ENCODE data around the gene PLCG2. TPM values are rescaled to one million over a fixed set of nuclear protein-coding genes. Genes with fewer than 3 reads are reported as not detected.

Gene PLCG2
- polyA plus RNA-seq, 3 donors: 19.5 to 47.4 (median 35.5) TPM

- Histone ChIP-seq H3K4me3 (replicated peaks in 1 of 3; ENCODE audit: low read depth in 2 of 3, low read length in 3 of 3) (no peak overlapping the region), H3K9me3 (replicated peaks in 1 of 2; ENCODE audit: control insufficient read depth in 1 of 2, insufficient read depth in 1 of 2, low read length in 2 of 2) (no peaks in the 10 kb centered on the region), H3K9ac (ENCODE audit: insufficient read depth, low read length, poor library complexity, severe bottlenecking) (no peak overlapping the region), H3K79me2 (ENCODE audit: insufficient read depth, low read length) (peaks cover 88% of the 10 kb centered on the region), H2AFZ (ENCODE audit: insufficient read depth, low read depth, low read length, poor library complexity, severe bottlenecking) (no peak overlapping the region), H3K27me3 (ENCODE audit: control insufficient read depth in 2 of 2, insufficient read depth in 2 of 2, low read length in 2 of 2) (no peaks in the 10 kb centered on the region), H3K36me3 (replicated peaks in 1 of 2; ENCODE audit: control insufficient read depth in 1 of 2, insufficient read depth in 2 of 2, low read length in 2 of 2) (peaks cover 0 to 10% of the 10 kb centered on the region in 2 donors), H3K4me1 (ENCODE audit: control insufficient read depth in 1 of 2, insufficient read depth in 2 of 2, low read length in 2 of 2) (peaks cover 45 to 69% of the 10 kb centered on the region in 2 donors), H3K27ac (ENCODE audit: low read depth in 1 of 2, low read length in 2 of 2) (peak overlapping the region in 1 of 2 donors; percentile 42), H3K4me2 (replicated peaks; ENCODE audit: extremely low read depth, low read length, poor library complexity, severe bottlenecking) (no peak overlapping the region), H4K20me1 (ENCODE audit: insufficient read depth, low read length) (peaks cover 83% of the 10 kb centered on the region)
- H3K36me3 Mint-ChIP-seq: peaks cover 21 to 26% of the 10 kb centered on the region in 2 donors
- no peaks in the 10 kb centered on the region for H3K27me3 Mint-ChIP-seq (ENCODE audit: low read depth in 3 of 3)
- H3K4me1 Mint-ChIP-seq: peaks cover 70% of the 10 kb centered on the region
- no peaks in the 10 kb centered on the region for H3K9me3 Mint-ChIP-seq
- TF ChIP-seq CTCF (IDR thresholded peaks at IDR 0.05): no peak
- intact Hi-C loops (cut with micrococcal nuclease): no loop called here
- WGBS (ENCODE audit: insufficient coverage): 100% methylated on average over 4 of the region's 5 CpGs
- no peak overlapping the region for H3K4me3 Mint-ChIP-seq
- DNase-seq: no peak
- peak overlapping the region in 5 of 7 donors; percentile 40 to 81 (median 57) for H3K27ac Mint-ChIP-seq
These were observed 36.3 kb downstream of the PLCG2 start for GRCh38 chr16:81815429-81815766.

- 100% methylated on average over 2 of the region's 2 CpGs for WGBS (ENCODE audit: insufficient coverage)
- Histone ChIP-seq H4K20me1 (ENCODE audit: insufficient read depth, low read length) (peaks cover 83% of the 10 kb centered on the region), H3K4me1 (ENCODE audit: control insufficient read depth in 1 of 2, insufficient read depth in 2 of 2, low read length in 2 of 2) (peaks cover 55 to 78% of the 10 kb centered on the region in 2 donors), H3K36me3 (replicated peaks in 1 of 2; ENCODE audit: control insufficient read depth in 1 of 2, insufficient read depth in 2 of 2, low read length in 2 of 2) (peaks cover 0 to under 1% of the 10 kb centered on the region in 2 donors), H3K79me2 (ENCODE audit: insufficient read depth, low read length) (peaks cover 88% of the 10 kb centered on the region), H2AFZ (ENCODE audit: insufficient read depth, low read depth, low read length, poor library complexity, severe bottlenecking) (no peak overlapping the region), H3K27ac (ENCODE audit: low read depth in 1 of 2, low read length in 2 of 2) (peak overlapping the region in 1 of 2 donors; percentile 62), H3K9ac (ENCODE audit: insufficient read depth, low read length, poor library complexity, severe bottlenecking) (no peak overlapping the region), H3K4me3 (replicated peaks in 1 of 3; ENCODE audit: low read depth in 2 of 3, low read length in 3 of 3) (no peak overlapping the region), H3K9me3 (replicated peaks in 1 of 2; ENCODE audit: control insufficient read depth in 1 of 2, insufficient read depth in 1 of 2, low read length in 2 of 2) (no peaks in the 10 kb centered on the region), H3K27me3 (ENCODE audit: control insufficient read depth in 2 of 2, insufficient read depth in 2 of 2, low read length in 2 of 2) (no peaks in the 10 kb centered on the region), H3K4me2 (replicated peaks; ENCODE audit: extremely low read depth, low read length, poor library complexity, severe bottlenecking) (no peak overlapping the region)
- TF ChIP-seq CTCF (IDR thresholded peaks at IDR 0.05): no peak
- Mint-ChIP-seq H3K4me1 (peaks cover 77% of the 10 kb centered on the region), H3K27me3 (ENCODE audit: low read depth in 3 of 3) (no peaks in the 10 kb centered on the region), H3K9me3 (no peaks in the 10 kb centered on the region), H3K27ac (peak overlapping the region in 1 of 7 donors; percentile 65), H3K36me3 (peaks cover 19% of the 10 kb centered on the region in 2 donors), H3K4me3 (no peak overlapping the region)
- DNase-seq: no peak
- intact Hi-C loops (cut with micrococcal nuclease): no loop called here
These were observed 37.3 kb downstream of the PLCG2 start for GRCh38 chr16:81816351-81816750.

All from CD14-positive monocyte (primary cell).